ENCODE measurements around the gene TEX53.

Gene TEX53

DNA sequence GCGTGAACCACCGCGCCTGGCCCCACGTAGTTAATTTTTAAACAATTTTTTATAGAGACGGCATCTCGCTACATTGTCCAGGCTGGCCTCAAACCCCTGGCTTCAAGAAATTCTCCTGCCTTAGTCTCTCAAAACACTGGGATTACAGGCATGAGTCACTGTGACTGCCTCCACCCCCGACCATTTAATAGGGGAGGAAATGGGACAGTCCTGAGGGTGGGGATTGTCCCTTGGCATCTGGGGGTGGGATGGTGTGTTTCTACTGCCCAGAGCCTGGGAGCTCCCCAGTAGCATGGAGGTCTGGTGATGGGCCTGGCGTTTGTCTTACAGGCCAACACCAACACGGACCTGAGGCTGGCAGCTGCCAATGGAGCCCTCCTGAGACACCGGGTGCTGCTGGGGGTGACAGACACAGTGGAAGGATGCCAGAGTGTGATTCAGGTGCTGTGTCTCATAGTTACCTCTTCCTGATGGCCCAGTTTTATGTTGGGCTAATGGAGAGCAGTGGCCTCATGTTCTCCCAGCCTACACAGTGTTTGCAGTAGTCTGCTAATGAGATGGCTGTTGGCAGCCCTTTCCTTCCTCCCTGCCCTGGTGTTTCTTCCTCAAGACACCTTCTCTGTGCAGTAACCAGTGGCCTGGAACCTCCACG is 24.0 kb downstream of the TEX53 start:
- DNase-seq: no peak

DNA sequence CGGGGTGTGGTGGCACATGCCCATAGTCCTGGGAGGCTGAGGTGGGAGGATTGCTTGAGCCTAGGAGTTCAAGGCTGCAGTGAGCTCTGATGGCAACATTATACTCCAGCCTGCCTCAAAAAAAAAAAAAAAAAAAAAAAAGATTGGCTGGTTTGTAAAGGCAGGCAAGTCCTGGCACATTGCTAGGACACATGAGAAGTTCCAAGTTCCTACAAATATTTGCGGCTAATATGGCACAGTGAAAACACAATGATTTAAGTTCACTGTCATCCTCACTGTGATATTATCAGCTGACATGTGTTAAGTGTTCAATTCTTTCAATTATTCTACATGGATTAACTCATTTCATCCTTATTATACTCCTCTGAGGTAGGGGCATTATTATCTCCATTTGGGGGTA is 26.4 kb downstream of the TEX53 start:
- no peak for DNase-seq

DNA sequence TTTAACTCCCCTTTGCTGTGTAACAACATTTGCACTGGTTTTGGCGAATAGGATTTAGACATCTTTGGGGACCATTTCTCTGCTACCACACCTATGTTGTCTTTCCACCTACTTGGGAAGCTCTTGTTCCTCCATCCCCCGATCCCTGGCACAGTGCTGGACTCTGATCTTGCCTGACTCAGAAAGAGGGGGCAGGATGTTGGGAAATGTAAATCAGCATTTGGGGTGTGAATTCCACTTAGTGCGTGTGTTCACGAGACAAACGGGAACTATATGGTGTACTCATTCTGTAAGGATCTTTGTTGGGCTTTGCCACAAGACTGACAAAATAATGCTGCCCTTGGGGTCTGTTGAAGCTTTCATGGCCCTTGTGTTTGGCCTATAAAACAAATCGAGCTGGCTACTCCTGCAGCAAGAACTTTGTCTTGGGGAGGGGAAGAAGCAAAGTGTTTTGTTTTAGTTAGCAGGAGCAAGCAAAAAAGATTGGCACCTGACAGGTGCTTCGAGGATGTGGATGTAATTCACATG is 28.0 kb downstream of the TEX53 start:
- no peak for DNase-seq

DNA sequence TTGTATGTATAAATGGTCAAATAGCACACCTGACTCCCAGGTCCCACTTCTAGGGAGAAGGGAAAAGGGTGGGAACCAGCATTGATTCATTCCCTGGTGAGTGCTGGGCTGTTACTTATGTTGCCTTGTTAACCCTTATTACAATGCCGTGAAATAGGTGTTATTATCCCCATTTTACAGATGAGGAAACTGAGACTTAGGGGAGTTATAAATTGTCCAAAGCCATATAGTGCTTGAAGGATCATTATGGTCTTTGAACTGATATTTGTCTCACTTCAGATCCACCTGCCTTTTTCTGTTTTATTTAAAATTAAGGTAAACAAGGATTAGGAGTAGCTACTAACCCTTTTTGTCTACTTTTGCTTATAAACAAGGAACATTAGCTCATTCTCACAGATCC is 30.1 kb downstream of the TEX53 start:
- no peak for DNase-seq

DNA sequence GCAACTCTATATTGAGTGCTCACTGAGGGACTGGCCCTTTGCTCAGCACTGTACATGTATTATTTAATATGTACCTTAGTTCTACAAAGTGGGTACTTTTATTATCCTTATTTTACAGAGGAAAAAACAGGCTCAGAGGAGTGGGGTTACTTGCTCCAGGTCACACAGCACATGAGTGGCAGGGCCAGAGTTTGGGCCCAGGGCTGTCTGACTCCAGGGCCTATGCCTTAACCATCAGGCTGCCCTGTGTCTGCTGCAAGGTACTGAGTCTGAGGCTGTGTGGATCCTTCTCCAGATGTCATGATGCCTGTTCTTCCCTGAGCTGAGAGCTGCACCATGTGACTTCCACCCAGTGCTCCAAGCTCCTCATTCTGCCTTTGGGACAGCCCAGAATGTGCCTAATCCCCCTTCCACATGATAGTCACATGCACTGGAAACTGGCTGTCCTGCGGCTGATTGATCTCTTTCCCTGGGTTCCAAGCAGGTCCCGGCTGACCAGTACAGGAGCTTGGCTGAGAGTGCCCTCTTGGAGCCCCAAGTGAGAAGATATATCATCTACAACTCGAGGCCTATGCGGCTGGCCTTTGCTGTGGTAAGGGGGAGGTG is 31.1 kb downstream of the TEX53 start:
- no peak for DNase-seq

DNA sequence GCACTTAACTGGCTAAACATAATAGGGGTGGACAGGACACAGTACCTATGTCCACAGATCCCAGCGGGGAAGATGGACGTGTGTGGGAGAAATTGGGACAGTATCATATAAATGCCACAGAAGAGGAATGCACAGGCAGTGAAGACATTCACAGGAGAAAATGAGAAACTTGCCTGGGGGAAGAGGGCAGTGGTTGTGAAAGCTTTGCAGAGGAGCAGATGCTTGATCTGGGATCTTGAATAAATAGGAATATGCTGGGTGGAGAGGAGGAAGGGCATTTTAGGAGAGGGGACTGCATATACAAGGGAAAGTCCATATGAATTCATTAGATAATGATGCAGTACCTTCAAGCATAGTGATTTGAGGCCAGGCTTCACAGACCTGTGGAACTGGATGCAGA is 32.9 kb downstream of the TEX53 start:
- DNase-seq: no peak

DNA sequence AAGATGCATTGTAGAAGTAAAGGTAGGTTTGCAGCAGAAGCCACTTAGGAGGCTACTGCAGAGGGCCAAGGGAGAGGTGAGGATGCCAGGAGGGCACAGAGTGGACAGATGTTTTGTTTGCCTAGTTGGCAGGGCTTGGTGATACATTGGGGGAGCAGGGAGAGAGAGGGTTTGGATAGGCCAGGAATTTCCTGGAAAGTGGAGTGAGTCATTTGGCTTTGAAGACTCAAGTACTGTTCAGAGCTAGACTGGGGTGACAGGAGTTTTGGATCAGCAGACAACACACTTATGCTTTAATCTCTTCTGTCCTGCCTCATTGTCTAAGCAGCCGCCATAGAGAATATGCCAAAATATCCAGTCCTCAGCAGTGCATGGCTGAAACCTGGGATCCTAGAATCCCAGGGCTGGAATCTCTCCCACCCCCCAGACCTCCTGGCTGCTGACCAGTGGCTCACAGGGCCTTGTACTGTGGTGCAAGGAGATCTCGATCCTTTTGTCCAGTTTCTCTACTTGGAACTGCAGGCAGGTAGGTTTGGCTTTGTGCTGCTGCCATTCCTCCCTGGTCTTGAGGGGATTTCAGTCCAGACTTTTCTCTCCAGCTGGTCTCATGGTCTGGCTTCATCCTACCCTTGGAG is 35.5 kb downstream of the TEX53 start:
- no peak for DNase-seq

DNA sequence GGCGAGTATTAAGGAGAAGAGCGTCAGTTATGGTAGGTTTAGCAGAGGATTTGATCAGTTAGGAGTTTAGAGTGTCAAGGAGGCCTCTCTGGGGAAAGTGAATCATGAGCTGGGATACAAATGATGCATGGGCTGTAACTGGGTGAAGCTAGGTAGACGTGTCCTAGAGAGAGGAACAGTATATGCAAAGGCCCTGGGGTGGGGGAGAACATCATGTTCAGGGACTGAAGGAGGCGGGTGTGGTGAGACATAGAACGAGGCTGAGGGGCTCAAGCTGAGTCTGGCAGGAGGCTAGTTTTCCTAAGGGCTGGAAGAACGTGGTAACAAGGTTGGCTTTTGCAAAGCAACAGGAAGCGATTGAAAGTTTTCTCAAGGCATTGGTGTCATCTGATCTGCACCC is 36.0 kb downstream of the TEX53 start:
- no peak for DNase-seq

DNA sequence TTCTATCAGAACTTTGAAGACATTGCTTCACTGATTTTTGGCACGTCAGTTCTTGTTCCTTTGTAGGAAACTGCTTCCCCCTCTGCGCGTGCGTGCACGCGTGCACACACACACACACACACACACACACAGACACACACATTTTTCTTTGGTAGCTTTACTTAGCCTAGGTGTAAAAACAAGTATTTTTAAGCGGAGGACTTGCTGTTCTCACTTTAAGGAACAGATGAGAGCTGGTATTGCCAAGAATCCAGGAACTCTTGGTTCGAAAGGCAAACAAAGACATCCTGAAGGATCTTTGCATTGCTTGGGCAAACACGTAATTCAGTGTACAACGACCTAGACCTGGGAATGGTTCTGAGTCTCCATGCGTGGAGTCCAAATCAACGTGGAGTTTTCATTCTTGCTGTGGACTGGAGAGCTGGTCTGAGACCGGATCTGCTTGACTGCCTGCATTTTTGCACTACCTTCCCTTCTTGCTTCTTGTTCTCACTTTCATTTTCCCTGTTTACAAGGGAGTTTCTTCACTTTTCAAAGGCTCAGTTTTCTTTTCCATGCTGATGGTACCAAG is 38.3 kb downstream of the TEX53 start:
- no peak for DNase-seq

DNA sequence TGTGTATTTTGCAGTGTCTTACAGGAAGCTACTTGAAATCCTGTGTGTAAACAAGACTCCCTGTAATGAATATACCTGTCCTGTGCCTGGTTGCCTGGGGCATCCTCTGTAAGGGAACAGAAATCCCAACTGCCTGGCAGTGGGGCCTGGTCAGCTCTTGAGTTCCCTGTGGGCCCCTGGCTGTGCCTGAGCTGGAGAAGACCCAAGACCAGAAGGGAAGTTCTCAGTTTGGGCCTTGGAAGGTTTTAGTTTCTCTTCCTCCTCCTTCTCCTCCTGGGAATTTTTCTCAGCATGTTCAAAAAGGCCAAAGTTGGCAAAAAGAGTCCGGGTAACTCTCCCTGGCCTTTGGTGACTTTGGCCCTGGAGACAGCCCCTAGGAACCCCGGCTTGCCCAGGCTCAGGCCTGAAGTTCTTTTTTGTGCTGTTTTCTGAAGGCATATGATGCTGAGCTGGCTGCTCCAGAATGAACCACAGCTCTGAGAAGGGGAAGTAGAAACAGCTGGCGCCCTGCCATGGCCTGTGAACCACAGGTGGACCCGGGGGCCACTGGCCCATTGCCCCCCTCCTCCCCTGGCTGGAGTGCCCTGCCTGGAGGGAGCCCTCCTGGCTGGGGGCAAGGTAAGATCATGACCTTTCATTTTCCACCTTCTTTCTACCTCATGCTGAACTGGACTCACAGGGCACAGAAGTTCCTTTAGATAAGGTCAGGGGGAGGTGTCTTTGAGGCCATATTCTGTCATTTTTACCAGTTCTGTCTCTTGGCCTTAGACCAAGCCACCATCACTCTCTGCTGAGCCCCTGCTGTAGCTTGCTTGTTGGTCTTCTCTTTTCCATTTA is 40.7 kb downstream of the TEX53 start:
- DNase-seq: peak in 1 of 2 experiments; percentile 3

DNA sequence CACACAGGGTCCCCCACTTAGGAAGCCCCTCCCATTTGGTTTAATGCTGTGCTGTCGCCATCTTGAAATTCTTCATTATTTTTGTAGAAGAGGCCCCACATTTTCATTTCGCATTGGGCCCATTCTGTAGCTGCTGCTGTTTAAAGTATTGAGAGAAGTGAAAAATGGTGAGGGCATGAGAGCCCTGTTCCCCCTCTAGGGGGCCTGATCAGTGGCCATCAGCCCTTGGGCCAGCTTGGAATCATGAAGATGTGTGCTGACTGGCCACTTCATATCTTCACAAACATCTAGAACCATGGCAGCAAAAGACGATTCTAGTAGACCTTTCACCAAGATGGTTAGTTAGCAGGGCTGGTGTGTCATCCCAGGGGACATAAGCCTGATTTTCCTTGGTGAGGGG is 43.2 kb downstream of the TEX53 start:
- DNase-seq: no peak

DNA sequence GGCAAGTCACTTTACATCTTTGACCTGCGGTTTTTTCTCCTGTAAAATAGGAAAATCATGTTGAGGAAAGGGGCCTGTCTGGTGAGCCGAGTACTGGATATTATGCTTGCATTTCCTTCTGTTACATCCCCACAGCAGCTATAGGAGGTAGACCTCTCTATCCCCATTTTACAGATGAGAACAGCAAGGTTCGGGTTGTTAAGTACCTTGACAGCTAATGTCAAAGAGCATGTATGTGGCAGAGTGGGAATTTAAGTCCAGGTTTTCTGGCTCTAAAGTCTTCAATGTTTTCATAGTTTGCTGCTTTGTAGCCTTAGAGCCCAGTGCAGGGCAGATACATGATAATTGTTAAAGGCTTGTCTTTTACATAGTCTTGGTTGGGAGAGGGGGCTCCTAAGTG is 43.7 kb downstream of the TEX53 start:
- no peak for DNase-seq

DNA sequence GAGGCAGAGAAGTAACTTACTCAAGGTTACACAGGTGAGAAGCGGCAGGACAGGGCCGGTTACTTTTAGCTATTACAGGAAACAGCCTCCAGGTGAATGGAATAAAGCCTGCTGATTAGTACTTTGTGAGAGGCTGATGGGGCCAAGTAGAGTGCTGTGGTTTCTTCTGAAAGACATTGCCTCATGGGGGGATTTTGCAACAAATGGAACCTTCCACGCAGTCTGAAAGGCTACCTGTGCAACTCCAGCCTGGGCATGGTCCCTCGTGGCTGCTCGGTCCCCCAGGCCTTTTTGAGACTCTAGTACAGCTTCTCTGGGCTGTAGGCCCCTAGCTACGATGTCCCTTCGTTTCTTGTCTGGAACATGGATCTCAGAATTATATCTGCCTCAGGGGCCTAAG is 44.5 kb downstream of the TEX53 start:
- no peak for DNase-seq

DNA sequence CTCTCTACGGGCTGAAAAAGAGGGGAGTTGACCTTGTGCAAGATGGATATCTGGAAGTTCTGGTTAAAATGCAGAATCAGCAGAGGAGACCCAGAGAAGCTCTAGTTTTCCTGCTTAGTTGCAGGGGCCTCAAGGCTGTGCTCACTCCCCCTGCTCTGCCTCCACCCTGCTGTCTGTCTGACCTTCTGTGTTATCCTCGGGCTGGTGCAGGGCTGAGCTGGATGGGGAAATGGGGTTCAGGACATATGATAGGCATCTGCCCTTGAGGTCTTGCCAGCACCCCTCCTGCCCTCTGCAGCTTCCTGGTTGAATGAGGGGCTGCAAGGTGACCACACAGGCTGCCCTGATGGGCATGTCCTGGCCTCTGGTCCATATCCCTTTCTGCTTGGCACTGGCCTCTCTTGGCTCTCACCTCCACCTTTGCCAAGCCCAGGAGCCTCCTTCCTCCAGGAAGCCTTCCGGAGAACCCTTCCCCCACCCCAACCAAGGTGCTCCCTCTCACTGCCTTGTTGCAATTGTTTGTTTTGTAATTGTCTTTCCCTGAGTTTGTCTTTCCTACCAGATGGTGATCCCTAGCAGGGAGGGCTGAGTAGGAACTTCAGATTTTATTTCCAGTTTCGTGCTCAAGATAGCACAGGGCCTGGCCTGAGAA is 45.2 kb downstream of the TEX53 start:
- DNase-seq: peak in 1 of 2 experiments; percentile 3

DNA sequence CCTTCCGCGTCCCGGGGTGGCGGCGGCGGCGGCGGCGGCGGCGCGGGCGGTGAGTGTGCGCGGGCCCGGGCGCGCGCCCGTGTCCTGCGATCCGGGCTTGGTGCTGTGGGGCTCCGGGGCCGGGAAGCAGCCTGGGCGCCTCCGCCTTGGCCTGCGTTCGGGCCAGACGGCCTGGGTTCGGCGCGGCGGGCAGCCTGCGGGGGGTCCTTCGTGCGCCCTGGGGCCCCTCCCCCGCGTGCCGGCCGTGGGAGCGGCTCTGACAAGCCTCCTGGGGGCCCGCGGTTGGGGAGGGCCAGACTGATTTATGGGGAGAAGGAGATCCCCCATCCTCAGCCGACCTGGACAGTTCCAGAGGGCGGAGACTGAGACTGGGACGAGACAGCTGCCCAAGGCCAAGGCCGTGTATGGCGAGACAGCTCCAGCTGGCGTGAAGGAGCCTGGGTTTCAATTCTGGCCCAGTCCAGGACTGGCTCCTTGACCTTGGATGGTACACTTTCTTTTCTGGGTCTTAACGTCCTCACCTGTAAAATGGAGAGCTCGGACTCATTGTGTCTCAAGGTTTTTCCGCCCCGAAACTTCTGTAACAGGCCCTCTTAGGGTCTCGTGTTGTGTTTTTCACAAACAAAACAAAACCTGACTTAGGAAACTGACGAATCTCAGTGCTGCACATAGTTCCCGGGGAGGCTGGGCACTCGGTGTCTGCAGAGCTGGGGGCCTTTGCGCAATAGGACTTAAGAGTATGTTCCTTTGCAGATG is 45.9 kb downstream of the TEX53 start:
- DNase-seq: peak in 1 of 2 experiments; percentile 48

DNA sequence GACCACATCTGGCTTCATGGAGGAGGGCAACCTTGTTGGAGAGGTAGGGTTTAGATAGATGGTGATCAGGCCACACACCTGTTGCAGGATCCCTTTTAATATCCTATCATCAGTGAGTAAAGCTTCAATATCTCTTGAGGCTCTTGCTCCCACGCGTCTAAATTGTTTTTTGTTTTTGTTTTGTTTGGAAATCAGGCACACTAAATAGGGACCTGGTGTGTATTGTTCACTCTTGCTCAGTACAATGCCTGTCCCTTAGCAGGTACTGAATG is 49.1 kb downstream of the TEX53 start:
- no peak for DNase-seq

DNA sequence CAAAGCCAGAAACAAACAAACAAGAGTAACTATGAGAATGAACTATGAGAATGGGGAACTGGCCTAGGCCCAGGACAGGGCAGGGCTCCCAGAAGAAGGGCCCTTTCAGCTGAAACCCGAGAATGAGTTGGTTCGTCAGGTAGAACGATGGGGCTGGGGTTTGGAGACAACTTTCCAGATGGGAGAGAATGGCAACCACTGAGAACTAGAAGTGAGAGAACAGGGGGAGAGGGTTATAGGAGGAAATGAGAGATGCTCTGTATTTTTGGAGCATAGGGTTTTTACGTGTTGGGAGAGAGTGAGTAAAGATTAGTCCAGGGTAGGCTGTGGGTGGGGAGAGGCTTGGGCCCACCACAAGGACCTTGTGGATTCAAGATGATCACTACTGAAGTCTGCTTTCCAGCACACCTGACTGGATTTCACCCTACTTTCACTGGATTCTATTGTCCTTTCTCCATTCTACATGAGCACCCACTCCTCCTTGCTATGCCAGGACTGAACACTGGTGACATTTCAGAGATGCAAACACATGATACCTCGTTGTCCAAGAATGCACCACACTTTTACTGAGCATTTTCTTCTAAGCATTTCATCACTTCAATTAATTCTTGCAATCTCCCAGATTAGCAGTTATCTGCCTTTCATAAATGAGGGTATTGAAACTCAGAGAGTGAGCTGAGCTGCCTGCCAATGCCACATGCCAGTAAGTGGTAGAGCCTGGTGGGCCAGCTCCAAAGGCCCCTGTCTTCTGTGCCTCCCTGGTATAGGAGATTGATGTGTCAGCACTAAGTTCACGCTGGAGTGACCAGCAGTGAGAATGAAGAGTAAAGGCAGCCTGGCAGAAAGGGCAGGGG is 49.7 kb downstream of the TEX53 start:
- DNase-seq: no peak

DNA sequence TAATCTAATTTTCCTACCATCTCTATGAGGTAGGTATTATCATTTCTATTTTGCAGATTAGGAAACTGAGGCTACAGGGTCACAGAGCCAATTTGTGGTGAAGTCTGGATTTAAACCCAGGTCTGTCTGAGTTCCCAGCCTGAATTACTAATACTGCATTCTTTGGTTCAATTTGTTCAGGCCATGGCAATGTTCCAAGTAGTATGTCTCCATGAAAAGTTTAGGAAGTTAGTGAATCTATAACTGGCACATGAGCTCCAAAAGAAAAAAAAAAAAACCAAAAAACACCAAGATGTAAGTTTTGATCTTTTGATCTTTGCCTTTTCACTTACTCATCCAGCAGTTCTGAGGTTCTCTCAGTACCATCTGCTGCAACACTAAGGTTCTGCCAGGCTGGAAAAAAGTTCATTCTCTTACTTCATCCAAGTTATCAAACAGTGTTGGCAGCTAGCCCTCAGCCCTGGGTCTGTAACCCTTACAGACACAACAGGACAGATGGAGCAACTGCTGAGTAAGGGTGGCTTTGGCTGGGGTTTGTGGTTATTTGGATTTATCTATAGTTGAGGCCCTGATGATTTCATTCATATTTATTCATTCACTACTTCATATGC is 50.9 kb downstream of the TEX53 start:
- DNase-seq: no peak

Measured in SHP77 (cell line).